Inflammatory macrophage treated with lipopolysaccharide for 4 hours (primary cell): ENCODE measurements around the gene TNFSF13B.
"Not testable (repeated sequence)": the region's sequence is repeated elsewhere in the genome, so short reads cannot be mapped to it uniquely, and the experiment has no call there.

Experiments
- DNase-seq: peaks from one replicate; pipeline ENCODE4 v3.0.0-alpha.2; 2020

TNFSF13B gene

DNA sequence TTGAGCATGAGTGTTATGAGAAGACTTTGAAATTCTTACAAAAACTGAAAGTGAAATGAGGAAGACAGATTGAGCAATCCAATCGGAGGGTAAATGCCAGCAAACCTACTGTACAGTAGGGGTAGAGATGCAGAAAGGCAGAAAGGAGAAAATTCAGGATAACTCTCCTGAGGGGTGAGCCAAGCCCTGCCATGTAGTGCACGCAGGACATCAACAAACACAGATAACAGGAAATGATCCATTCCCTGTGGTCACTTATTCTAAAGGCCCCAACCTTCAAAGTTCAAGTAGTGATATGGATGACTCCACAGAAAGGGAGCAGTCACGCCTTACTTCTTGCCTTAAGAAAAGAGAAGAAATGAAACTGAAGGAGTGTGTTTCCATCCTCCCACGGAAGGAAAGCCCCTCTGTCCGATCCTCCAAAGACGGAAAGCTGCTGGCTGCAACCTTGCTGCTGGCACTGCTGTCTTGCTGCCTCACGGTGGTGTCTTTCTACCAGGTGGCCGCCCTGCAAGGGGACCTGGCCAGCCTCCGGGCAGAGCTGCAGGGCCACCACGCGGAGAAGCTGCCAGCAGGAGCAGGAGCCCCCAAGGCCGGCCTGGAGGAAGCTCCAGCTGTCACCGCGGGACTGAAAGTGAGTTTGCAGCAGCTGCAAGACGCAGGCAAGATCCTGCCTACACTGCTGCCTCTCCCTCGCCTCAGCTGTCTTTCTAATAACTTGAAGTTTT, at the start of gene TNFSF13B:
TNFSF13B (plus strand) TSS at position 118 of the 728 bp plus-strand sequence; CDS start at position 296, 178 bp downstream.
- DNase-seq, result peak; percentile 97

- DNase-seq, result no peak
Measured at GRCh38 chr13:108220041-108220440, 49.5 kb upstream of the TNFSF13B start.

GRCh38 chr13:108223687-108224503, 45.6 kb upstream of the TNFSF13B start:
- no peak for DNase-seq

GRCh38 chr13:108225440-108225839, 44.1 kb upstream of the TNFSF13B start:
- DNase-seq, result no peak

DNA sequence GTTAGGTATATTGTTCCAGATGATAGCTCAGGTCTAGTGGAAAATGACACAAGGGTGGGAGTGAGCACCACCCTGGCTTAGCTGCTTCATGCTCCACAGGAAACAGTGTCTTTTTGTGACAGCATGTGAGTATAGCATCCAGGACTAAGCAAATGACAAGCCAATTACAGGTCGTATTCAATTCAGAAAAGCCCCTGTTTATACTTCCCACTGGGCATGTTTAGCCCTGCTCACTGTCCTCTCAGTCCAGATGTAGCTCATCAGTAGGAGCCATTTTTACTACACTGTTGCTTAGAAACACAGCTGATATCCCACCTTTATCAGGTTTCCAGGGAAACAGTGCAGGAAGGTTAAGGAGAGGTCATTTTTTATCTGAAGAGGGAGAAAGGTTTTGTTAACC, 43.3 kb upstream of the TNFSF13B start:
- no peak for DNase-seq

DNA sequence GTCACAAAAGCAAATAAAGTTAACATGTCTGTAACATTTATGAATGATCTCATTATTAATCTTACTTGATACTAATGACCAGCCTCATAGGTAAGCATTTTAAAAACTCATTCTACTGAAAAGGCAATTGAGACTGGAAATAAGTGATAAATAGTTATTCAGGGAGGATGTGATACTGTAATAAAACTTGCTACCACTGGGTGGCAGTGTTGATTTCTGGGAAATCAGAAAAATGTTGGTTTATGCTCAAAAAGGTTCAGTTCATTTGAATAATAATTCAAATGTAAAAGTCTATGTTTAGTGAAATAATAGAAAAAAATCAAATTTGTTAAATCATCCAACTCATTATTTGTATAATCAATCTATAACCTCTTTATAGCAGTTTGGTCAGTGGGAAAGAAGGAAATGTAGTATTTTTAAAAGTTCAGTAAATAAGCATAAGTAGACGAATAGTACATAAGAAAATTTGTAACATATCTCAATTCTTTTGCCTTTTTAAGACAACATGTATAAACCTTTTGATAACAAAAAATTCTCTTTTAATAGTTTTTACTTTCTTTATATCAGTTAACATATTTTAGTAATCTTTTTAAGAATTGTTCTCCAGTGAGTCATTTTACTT, 41.8 kb upstream of the TNFSF13B start:
- DNase-seq, result peak; percentile 59

- no peak for DNase-seq
Measured at GRCh38 chr13:108230377-108230776, 39.1 kb upstream of the TNFSF13B start.

GRCh38 chr13:108249150-108249549, 20.4 kb upstream of the TNFSF13B start:
- DNase-seq, result no peak

DNA sequence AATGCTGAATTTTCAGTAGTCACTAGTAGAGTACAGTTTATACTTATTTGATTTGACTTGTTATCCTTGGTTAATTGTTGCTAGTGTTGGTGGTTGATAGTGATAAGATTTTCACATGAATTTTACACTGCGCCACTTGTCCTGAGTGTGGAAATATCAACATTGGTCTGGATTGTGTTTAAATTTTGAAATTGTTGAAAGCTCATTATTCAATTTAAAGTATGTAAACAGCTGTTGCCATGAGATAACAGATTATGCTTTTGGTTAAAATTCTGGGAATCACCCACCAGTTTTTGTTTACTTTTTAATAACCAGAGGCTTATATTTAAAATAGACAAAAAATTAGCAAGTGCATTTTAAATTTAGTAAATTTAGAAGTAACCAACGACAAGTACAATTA, 12.3 kb upstream of the TNFSF13B start:
- no peak for DNase-seq

- no peak for DNase-seq
Measured at GRCh38 chr13:108263621-108264355, 5.7 kb upstream of the TNFSF13B start.

- DNase-seq, result peak; percentile 79
Measured at GRCh38 chr13:108266321-108266990, 3.1 kb upstream of the TNFSF13B start.

DNA sequence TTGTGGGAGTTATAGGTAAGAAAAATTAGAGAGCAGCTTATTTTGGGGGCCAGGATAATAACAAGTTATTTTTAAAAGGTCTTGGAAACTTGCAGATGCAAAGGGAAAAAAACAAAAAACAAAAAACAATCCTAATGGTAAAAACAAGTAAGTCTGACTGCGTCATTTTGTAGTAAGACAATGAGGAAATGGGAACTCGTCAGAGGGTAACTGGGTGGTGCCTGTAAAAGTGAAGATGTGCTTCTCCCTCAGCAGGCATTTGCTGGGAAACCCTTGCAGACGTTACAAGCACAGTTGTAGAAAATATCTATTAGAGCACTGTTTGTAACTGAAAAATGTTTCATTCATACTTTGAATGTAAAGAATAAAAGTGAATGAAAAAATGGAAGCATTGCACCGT, 2.2 kb upstream of the TNFSF13B start:
- DNase-seq, result peak; percentile 85

DNA sequence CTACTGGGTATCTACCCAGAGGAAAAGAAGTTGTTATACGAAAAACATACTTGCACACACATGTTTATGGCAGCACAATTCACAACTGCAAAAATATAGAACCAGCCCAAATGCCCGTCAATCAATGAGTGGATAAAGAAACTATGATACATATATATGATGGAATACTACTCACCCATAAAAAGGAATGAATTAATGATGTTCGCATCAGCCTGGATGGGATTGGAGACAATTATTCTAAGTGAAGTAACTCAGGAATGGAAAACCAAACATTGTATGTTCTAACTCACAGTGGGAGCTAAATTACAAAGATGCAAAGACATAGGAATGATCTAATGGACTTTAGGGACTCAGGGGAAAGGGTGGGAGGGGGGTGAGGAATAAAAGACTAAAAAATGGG, 1.7 kb upstream of the TNFSF13B start:
- not testable (repeated sequence) for DNase-seq

GRCh38 chr13:108268466-108269112, 929 bp upstream of the TNFSF13B start:
- peak; percentile 66 for DNase-seq

DNA sequence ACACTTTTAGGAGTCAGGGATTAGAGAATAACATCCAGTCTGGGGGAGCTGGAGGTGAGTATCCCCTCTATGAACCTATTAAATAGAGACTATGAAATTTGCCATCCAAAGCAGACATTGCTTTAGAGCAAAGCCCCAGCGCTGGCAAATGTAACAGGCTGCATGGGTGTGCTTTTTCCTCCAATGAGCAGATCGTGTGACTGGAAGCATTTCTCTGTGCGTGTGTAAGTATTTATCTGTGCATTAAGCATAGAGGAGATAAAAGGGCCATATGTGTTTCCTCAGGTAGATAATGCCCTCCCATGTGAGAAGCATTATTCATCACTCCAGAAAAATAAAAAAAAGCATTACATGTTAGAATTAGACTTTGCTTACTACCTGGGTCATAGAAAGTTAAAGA, 924 bp downstream of the TNFSF13B start:
- DNase-seq, result peak; percentile 44

- peak; percentile 48 for DNase-seq
Measured at GRCh38 chr13:108272333-108272732, 2.8 kb downstream of the TNFSF13B start.

DNA sequence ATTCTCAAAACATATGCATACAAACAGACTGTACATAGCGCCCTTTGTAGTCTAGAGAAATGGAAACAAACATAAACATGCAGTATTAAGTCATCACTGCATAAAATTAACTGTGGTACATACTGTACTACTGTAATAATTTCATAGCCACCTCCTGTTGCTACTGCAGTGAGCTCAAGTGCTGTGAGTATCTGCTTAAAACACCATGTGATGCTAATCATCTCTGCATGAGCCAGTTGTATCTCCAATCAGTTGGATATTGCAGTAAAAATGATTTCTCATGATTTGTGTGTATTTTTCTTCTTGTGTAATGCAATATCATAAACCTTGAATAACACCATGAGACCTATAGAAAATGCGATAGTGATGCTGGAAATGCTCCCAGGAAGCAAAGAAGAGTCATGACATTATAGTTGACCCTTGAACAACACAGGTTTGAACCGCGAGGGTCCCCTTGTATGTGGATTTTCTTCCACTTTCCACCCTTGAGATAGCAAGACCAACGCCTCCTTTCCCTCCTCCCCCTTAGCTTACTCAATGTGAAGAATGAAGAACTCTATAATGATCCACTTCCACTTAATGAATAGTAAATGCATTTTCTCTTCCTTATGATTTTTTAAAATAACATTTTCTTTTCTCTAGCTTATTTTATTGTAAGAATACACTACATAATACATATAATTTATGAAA, 4.1 kb downstream of the TNFSF13B start:
- peak; percentile 66 for DNase-seq

DNA sequence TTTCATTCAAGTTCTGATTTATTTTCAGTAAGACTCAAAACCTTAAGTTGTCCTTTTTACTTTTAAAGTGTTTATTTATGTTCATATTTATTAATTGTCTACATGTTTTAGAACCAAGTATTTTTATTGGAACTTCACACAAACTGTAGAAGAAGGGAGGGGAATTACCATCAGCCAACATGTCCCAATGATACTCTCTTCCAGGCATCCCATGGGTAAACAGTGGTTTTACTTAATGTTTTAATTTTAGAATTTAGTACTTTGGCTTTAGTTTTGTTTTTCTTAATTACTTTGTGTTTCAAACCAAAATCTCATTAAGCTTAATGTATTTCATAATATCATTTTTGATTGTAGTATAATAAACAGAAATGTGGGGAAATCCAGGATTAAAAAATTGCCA, 5.2 kb downstream of the TNFSF13B start:
- DNase-seq, result no peak

DNA sequence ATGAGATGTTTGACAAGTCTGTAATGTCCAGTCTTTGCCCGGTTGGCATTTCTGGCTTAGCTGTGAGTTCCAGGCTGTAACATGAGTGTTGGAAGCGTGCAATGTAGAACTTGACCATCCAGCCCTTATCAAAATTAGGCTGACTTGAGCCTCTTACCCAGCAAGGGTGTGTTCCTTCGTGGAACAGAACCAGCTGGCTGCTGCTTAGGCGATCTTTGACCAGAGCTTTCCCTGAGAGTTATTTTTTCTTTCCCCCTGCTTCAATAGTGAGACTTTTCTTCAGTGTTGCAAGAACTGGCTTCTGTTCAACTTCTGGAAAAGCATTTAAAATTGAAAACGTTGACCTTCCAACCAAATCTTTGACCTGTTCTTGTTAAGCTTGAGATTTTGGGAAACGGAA, 6.5 kb downstream of the TNFSF13B start:
- DNase-seq, result no peak

DNA sequence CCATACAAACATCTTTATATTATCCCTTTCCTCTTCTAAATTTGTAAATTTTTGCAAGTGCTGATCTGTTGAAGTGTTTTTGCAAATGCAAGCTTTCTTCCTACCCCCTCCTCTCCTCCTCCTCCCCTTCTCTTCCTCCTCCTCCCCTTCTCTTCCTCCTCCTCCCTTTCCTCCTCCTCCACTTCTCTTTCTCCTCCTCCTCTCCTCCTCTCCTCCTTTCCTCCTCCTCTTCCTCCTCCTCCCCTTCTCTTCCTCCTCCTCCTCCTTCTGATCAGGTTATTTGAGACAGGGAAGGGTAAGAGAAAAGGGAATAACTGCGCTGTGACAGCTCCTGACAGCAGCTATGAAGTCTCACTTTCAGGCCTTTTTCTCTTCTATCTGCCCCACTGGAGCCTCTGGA, 8.9 kb downstream of the TNFSF13B start:
- DNase-seq, result no peak

- peak; percentile 79 for DNase-seq
Measured at GRCh38 chr13:108281901-108282300, 12.4 kb downstream of the TNFSF13B start.
